Right atrium auricular region (tissue), 2 donors: ENCODE measurements around the gene SETDB2. TPM values are rescaled to one million over a fixed set of nuclear protein-coding genes. Genes with fewer than 3 reads are reported as not detected.

Experiments
- DNase-seq: peaks from one replicate; pipeline ENCODE4 v3.0.0-alpha.2; 2019; ENCODE audit warnings: low spot score
- H3K27ac ChIP-seq, 2 donors: fragments of 200-600 bp; sonication (generic); 1 replicate in 1 of 2; 2 replicates in 1 of 2; pipeline ENCODE4 v1.5.1; 2016 to 2019
- H3K27me3 ChIP-seq, 2 donors: fragments of 200-600 bp; sonication (generic); one replicate each; pipeline versions ENCODE4 v1.5.1 to v1.6.0; 2017 to 2019
- H3K36me3 ChIP-seq: fragments of 200-600 bp; sonication (generic); one replicate; pipeline ENCODE4 v1.5.1; 2016
- H3K4me1 ChIP-seq, 2 donors: fragments of 200-600 bp; sonication (generic); one replicate each; pipeline versions ENCODE4 v1.5.1 to v1.6.0; 2017 to 2019
- H3K4me3 ChIP-seq, 2 donors: fragments of 200-600 bp; sonication (generic); 1 replicate in 1 of 2; 2 replicates in 1 of 2; pipeline ENCODE4 v1.5.1; 2017 to 2019; ENCODE audit warnings: mild to moderate bottlenecking in 1 of 2, moderate library complexity in 1 of 2
- H3K9me3 ChIP-seq, 2 donors: fragments of 200-600 bp; sonication (generic); one replicate each; pipeline ENCODE4 v1.5.1; 2019
- CTCF ChIP-seq, 2 donors: fragments of 200-600 bp; sonication (generic); IDR thresholded peaks; one replicate each; pipeline ENCODE4 v1.5.1; 2019; ENCODE audit warnings: antibody characterized with exemption in 2 of 2
- total RNA-seq, 2 donors: library from RNA; depleted of rRNA; stranded (reverse); fragments of >200 nt; gene quantifications; one replicate each; pipeline ENCODE4 v1.1.0, GENCODE V29; 2016

SETDB2 gene
- total RNA-seq, 2 donors from 2014 or later: 7.3 to 12.4 TPM

- H3K27me3 ChIP-seq: no peaks in the 10 kb centered on the region
- H3K4me1 ChIP-seq: no peaks in the 10 kb centered on the region
- no peaks in the 10 kb centered on the region for H3K9me3 ChIP-seq
- no peak overlapping the region for H3K4me3 ChIP-seq
- peaks cover 9% of the 10 kb centered on the region for H3K36me3 ChIP-seq
- peak overlapping the region; percentile 29 to 56 for H3K27ac ChIP-seq
- TF ChIP-seq CTCF (IDR thresholded peaks at IDR 0.05): no peak
- no peak for DNase-seq
Observed at GRCh38 chr13:49435992-49436391, 8.1 kb upstream of the SETDB2 start.

GRCh38 chr13:49436890-49437289 lies 7.2 kb upstream of the SETDB2 start:
- Histone ChIP-seq H3K4me3 (no peak overlapping the region), H3K27me3 (no peaks in the 10 kb centered on the region), H3K4me1 (no peaks in the 10 kb centered on the region), H3K27ac (peak overlapping the region; percentile 29 to 56), H3K9me3 (no peaks in the 10 kb centered on the region), H3K36me3 (peaks cover 9% of the 10 kb centered on the region)
- TF ChIP-seq CTCF (IDR thresholded peaks at IDR 0.05): peak in 1 of 2 donors; percentile 43
- DNase-seq: peak; percentile 67

GRCh38 chr13:49437705-49438104 lies 6.4 kb upstream of the SETDB2 start:
- H3K27ac ChIP-seq: no peak overlapping the region
- peaks cover 2% of the 10 kb centered on the region for H3K36me3 ChIP-seq
- no peak for DNase-seq
- H3K9me3 ChIP-seq: no peaks in the 10 kb centered on the region
- no peaks in the 10 kb centered on the region for H3K27me3 ChIP-seq
- no peak overlapping the region for H3K4me3 ChIP-seq
- no peak for TF ChIP-seq CTCF (IDR thresholded peaks at IDR 0.05)
- H3K4me1 ChIP-seq: no peaks in the 10 kb centered on the region

GRCh38 chr13:49439609-49440008 lies 4.5 kb upstream of the SETDB2 start:
- Histone ChIP-seq H3K4me3 (no peak overlapping the region), H3K27me3 (no peaks in the 10 kb centered on the region), H3K27ac (no peak overlapping the region), H3K4me1 (no peaks in the 10 kb centered on the region), H3K9me3 (no peaks in the 10 kb centered on the region), H3K36me3 (no peaks in the 10 kb centered on the region)
- TF ChIP-seq CTCF (IDR thresholded peaks at IDR 0.05): no peak
- DNase-seq: no peak

GRCh38 chr13:49441312-49441711 lies 2.8 kb upstream of the SETDB2 start:
- H3K36me3 ChIP-seq: no peaks in the 10 kb centered on the region
- peaks cover 0 to 17% of the 10 kb centered on the region in 2 donors for H3K4me1 ChIP-seq
- no peak overlapping the region for H3K4me3 ChIP-seq
- no peak for DNase-seq
- no peak for TF ChIP-seq CTCF (IDR thresholded peaks at IDR 0.05)
- H3K27me3 ChIP-seq: no peaks in the 10 kb centered on the region
- H3K9me3 ChIP-seq: no peaks in the 10 kb centered on the region
- no peak overlapping the region for H3K27ac ChIP-seq

- H3K36me3 ChIP-seq: no peaks in the 10 kb centered on the region
- H3K27ac ChIP-seq: no peak overlapping the region
- TF ChIP-seq CTCF (IDR thresholded peaks at IDR 0.05): no peak
- H3K9me3 ChIP-seq: no peaks in the 10 kb centered on the region
- no peaks in the 10 kb centered on the region for H3K27me3 ChIP-seq
- DNase-seq: no peak
- H3K4me1 ChIP-seq: peaks cover 0 to 22% of the 10 kb centered on the region in 2 donors
- no peak overlapping the region for H3K4me3 ChIP-seq
Observed at GRCh38 chr13:49441846-49442245, 2.2 kb upstream of the SETDB2 start.
